ENCODE data around the gene NAA25. TPM values are rescaled to one million over a fixed set of nuclear protein-coding genes. Genes with fewer than 3 reads are reported as not detected.
"Not testable (repeated sequence)": the region's sequence is repeated elsewhere in the genome, so short reads cannot be mapped to it uniquely, and the experiment has no call there.

The NAA25 gene
- total RNA-seq, 1 donor from 2014 or later, result 35.9 TPM

GRCh38 chr12:112010415-112011344 lies 97.9 kb downstream of the NAA25 start:
- no peak overlapping the region for H3K27ac Mint-ChIP-seq (ENCODE audit: unreplicated experiment)
- H3K4me1 Mint-ChIP-seq, result peaks cover 34% of the 10 kb centered on the region
- no peak for TF ChIP-seq CTCF (conservative IDR thresholded peaks at IDR 0.05)
- no peaks in the 10 kb centered on the region for H3K27me3 Mint-ChIP-seq (ENCODE audit: low read depth)
- no peak for DNase-seq (ENCODE audit: low read depth, low spot score)
- H3K36me3 Mint-ChIP-seq (ENCODE audit: low read depth), result peaks cover 11% of the 10 kb centered on the region
- H3K4me3 Mint-ChIP-seq, result peak overlapping the region; percentile 24
- H3K9me3 Mint-ChIP-seq, result no peaks in the 10 kb centered on the region

DNA sequence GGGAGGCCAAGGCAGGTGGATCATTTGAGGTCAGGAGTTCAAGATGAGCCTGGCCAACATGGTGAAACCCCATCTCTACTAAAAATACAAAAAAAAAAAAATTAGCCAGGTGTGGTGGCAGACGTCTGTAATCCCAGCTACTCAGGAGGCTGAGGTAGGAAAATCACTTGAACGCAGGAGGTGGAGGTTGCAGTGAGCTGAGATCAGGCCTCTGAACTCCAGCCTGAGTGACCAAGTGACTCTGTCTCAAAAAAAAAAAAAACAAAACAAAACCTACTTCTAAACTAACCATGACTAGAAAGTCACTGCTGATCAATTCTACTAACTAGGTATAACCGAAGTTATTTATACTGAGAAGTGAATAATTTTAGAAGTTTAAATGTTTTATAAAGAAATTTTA lies 99.0 kb downstream of the NAA25 start:
- not testable (repeated sequence) for H3K9me3 Mint-ChIP-seq; H3K27me3 Mint-ChIP-seq (ENCODE audit: low read depth); DNase-seq (ENCODE audit: low read depth, low spot score); H3K27ac Mint-ChIP-seq (ENCODE audit: unreplicated experiment); H3K4me3 Mint-ChIP-seq; H3K36me3 Mint-ChIP-seq (ENCODE audit: low read depth)
- H3K4me1 Mint-ChIP-seq, result peaks cover 33% of the 10 kb centered on the region

GRCh38 chr12:112008918-112009317 lies 99.7 kb downstream of the NAA25 start:
- DNase-seq (ENCODE audit: low read depth, low spot score), result no peak
- Mint-ChIP-seq H3K27ac (ENCODE audit: unreplicated experiment) (no peak overlapping the region), H3K4me1 (peaks cover 27% of the 10 kb centered on the region), H3K9me3 (no peaks in the 10 kb centered on the region), H3K36me3 (ENCODE audit: low read depth) (peaks cover 3% of the 10 kb centered on the region), H3K4me3 (peak overlapping the region; percentile 67), H3K27me3 (ENCODE audit: low read depth) (no peaks in the 10 kb centered on the region)
- TF ChIP-seq CTCF (conservative IDR thresholded peaks at IDR 0.05), result no peak

DNA sequence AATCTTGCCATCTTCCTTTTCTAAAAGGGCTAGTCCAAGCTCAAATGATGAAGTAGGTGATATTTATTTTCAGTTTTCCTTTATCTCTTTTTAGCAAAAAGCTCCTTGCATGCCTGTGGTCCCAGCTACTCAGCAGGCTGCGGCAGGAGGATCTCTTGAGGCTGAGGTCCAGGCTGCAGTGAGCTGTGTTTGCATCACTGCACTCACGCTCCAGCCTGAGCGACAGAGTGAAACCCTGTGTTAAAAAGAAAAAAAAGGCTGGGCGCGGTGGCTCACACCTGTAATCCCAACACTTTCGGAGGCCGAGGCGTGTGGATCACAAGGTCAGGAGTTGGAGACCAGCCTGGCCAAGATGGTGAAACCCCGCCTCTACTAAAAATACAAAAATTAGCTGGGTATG lies 100.6 kb downstream of the NAA25 start:
- no peaks in the 10 kb centered on the region for H3K9me3 Mint-ChIP-seq
- no peak overlapping the region for H3K4me3 Mint-ChIP-seq
- no peak for DNase-seq (ENCODE audit: low read depth, low spot score)
- no peak overlapping the region for H3K27ac Mint-ChIP-seq (ENCODE audit: unreplicated experiment)
- no peaks in the 10 kb centered on the region for H3K27me3 Mint-ChIP-seq (ENCODE audit: low read depth)
- H3K36me3 Mint-ChIP-seq (ENCODE audit: low read depth), result peaks cover 3% of the 10 kb centered on the region
- H3K4me1 Mint-ChIP-seq, result peaks cover 26% of the 10 kb centered on the region
- TF ChIP-seq CTCF (conservative IDR thresholded peaks at IDR 0.05), result no peak

DNA sequence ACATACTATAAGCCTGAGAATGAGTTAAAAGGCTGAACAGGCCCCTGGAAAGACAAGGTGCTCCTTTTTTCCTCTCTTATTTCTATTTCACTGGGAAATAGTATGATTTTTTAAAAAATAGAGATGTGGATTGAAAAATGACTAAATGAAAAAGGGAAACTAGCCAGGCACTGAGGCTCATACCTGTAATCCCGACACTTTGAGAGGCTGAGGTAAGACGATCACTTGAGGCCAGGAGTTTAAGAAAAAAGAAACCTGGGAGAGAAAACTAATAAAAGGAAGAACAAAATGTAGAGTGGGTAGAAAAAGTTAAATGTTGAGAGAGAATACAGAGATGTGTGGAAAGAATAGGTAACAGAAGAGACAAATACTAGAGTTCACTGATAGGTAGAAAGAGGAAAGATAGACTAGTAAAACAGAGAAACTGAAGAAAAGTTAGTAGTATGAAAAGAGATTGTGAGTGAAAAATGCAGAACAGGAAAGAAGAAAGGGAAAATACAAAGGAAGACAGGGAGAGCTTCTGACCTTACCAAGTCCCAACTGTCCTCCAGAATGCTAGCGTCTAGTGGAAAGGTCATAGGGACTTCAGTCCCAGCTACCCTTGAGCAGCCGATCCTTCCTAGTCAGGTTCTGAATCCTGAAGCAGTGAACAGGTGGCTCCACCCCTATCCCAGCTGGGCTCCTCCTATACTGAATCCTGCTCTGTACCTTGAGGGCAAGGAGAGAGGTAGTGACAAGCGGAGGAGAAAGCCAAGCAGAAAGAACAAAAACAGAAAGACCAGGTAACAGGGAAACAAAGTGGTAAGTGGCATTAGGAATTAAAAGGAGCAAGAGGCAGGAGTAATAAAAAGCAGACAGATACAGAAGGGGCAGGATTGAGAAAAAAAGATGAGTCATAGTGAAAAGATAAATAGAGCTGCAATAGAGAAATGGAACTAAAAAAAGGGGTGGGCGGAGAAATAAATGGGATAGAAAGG lies 102.9 kb downstream of the NAA25 start:
- no peaks in the 10 kb centered on the region for H3K9me3 Mint-ChIP-seq
- peak overlapping the region; percentile 0 for H3K27ac Mint-ChIP-seq (ENCODE audit: unreplicated experiment)
- H3K36me3 Mint-ChIP-seq (ENCODE audit: low read depth), result no peaks in the 10 kb centered on the region
- no peaks in the 10 kb centered on the region for H3K27me3 Mint-ChIP-seq (ENCODE audit: low read depth)
- no peak for TF ChIP-seq CTCF (conservative IDR thresholded peaks at IDR 0.05)
- peaks cover 8% of the 10 kb centered on the region for H3K4me1 Mint-ChIP-seq
- no peak for DNase-seq (ENCODE audit: low read depth, low spot score)
- no peak overlapping the region for H3K4me3 Mint-ChIP-seq

Data from neural crest cell (in vitro differentiated cells).